Glutamatergic neuron (in vitro differentiated cells): ENCODE data around the gene CACNB2. TPM values are rescaled to one million over a fixed set of nuclear protein-coding genes. Genes with fewer than 3 reads are reported as not detected.

Experiments
- DNase-seq: peaks from one replicate; pipeline ENCODE4 v3.0.0; 2022
- H3K27ac Mint-ChIP-seq: one replicate; pipeline ENCODE4 v1.8.0; 2020; ENCODE audit warnings: mild to moderate bottlenecking, mixed read lengths, inconsistent platforms; ENCODE audit not compliant: unreplicated experiment
- H3K27me3 Mint-ChIP-seq: one replicate; pipeline ENCODE4 v1.8.0; 2020; ENCODE audit warnings: mild to moderate bottlenecking, moderate library complexity, mixed read lengths, inconsistent platforms; ENCODE audit not compliant: unreplicated experiment
- H3K36me3 Mint-ChIP-seq: one replicate; pipeline ENCODE4 v1.8.0; 2020; ENCODE audit warnings: mild to moderate bottlenecking, mixed read lengths, inconsistent platforms; ENCODE audit not compliant: unreplicated experiment
- H3K4me1 Mint-ChIP-seq: one replicate; pipeline ENCODE4 v1.8.0; 2020; ENCODE audit warnings: mild to moderate bottlenecking, low read depth, mixed read lengths, inconsistent platforms; ENCODE audit not compliant: unreplicated experiment
- H3K4me3 Mint-ChIP-seq: one replicate; pipeline ENCODE4 v1.8.0; 2020; ENCODE audit warnings: mild to moderate bottlenecking, mixed read lengths, inconsistent platforms; ENCODE audit not compliant: unreplicated experiment
- H3K9me3 Mint-ChIP-seq: one replicate; pipeline ENCODE4 v1.8.0; 2020; ENCODE audit warnings: mild to moderate bottlenecking, moderate library complexity, mixed read lengths, inconsistent platforms; ENCODE audit not compliant: unreplicated experiment
- total RNA-seq: library from RNA; stranded (reverse); fragmentation: NEBNext Ultra II Directional; extraction: Animal tissue kit (Norgen Biotek cat#: 25700); gene quantifications from one replicate; pipeline ENCODE4 v1.2.1, GENCODE V29; 2021; ENCODE audit not compliant: unreplicated experiment
- TF ChIP-seq, protein P1 (sequence below): fragments of 200-600 bp; sonication (generic); IDR thresholded peaks from one replicate; pipeline ENCODE4 v1.5.0; 2021; ENCODE audit not compliant: partially characterized antibody, unreplicated experiment

The CACNB2 gene
- total RNA-seq, 1 donor from 2014 or later: 3.2 TPM

DNA sequence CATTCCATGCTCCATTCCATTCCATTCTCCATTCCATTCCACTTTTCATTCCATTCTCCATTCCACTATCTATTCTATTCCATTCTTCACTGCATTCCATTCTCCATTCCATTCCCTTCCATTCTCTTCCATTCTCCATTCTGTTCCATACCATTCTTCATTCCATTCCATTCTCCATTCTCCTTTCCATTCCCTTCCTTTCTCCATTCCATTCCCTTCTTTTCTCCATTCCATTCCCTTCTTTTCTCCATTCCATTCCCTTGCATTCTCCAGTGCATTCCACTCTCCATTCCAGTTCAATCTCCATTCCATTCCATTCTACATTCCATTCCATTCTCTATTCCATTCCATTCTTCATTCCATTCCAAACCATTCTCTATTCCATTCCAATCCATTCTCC lies 430.9 kb downstream of the CACNB2 start:
- Mint-ChIP-seq H3K36me3 (peaks cover 8% of the 10 kb centered on the region), H3K27me3 (no peaks in the 10 kb centered on the region), H3K27ac (no peak overlapping the region), H3K4me1 (no peaks in the 10 kb centered on the region), H3K9me3 (no peaks in the 10 kb centered on the region), H3K4me3 (no peak overlapping the region)
- DNase-seq: no peak
- TF ChIP-seq, protein P1, sequence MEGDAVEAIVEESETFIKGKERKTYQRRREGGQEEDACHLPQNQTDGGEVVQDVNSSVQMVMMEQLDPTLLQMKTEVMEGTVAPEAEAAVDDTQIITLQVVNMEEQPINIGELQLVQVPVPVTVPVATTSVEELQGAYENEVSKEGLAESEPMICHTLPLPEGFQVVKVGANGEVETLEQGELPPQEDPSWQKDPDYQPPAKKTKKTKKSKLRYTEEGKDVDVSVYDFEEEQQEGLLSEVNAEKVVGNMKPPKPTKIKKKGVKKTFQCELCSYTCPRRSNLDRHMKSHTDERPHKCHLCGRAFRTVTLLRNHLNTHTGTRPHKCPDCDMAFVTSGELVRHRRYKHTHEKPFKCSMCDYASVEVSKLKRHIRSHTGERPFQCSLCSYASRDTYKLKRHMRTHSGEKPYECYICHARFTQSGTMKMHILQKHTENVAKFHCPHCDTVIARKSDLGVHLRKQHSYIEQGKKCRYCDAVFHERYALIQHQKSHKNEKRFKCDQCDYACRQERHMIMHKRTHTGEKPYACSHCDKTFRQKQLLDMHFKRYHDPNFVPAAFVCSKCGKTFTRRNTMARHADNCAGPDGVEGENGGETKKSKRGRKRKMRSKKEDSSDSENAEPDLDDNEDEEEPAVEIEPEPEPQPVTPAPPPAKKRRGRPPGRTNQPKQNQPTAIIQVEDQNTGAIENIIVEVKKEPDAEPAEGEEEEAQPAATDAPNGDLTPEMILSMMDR: no peak

DNA sequence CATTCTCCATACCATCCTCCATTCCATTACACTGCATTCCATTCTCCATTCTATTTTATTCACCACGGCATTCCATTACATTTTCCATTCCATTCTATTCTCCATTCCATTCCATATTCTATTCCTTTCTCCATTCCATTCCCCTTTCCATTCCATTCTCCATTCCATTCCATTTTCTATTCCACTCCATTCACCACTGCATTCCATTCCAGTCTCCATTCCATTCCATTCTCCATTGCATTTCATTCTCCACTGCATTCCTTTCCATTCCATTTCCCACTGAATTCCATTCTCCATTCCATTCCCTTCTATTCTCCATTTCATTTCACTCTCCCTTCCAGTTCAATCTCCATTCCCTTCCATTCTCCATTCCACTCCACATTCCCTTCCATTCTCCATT lies 431.6 kb downstream of the CACNB2 start:
- TF ChIP-seq, protein P1: no peak
- no peak overlapping the region for H3K27ac Mint-ChIP-seq
- peaks cover 13% of the 10 kb centered on the region for H3K36me3 Mint-ChIP-seq
- no peaks in the 10 kb centered on the region for H3K4me1 Mint-ChIP-seq
- DNase-seq: no peak
- H3K4me3 Mint-ChIP-seq: no peak overlapping the region
- H3K27me3 Mint-ChIP-seq: no peaks in the 10 kb centered on the region
- no peaks in the 10 kb centered on the region for H3K9me3 Mint-ChIP-seq

DNA sequence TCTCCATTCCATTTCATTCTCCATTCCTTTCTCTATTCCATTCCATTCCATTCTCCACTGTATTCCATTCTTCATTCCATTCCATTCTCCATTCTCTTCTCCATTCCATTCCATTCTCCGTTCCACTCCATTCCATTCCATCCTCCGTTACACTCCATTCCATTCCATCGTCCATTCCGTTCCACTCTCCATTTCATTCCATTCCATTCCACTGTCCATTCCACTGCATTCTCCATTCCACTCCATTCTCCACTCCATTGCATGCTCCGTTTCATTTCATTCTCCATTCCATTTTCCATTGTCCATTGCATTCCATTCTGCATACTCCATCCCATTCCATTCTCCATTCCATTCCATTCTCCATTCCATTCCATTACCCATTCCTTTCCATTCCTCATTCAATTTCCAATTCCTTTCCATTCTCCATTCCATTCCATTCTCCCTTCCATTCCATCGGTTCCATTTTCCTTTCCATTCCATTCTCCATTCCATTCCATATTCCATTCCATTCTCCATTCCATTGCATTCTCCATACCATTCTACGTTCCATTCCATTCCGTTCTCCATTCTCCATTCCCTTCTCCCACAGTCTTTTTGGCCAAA lies 432.8 kb downstream of the CACNB2 start:
- no peak for DNase-seq
- Mint-ChIP-seq H3K36me3 (peaks cover 24% of the 10 kb centered on the region), H3K27ac (no peak overlapping the region), H3K4me3 (no peak overlapping the region), H3K9me3 (no peaks in the 10 kb centered on the region), H3K27me3 (peaks cover 2% of the 10 kb centered on the region), H3K4me1 (no peaks in the 10 kb centered on the region)
- TF ChIP-seq, protein P1: no peak

DNA sequence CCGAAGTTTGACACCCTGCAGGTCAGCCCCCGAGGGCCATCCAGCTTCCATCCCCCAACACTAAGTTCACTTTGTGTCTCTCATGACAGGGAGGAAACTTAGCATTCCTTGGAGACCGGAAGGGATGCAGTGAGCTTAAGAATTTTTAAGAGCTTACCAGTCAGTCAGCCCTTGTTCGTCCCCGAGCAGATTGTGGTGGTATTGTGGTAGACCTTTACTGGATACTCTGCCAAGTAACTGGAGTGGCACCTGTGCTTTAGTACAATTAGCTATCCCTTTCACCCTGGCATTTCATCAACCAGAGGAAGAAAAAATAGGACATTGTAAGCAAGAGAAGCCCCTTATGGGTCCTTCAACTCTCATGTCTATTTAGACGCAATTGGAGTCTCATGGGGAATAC lies 436.4 kb downstream of the CACNB2 start:
- no peak for DNase-seq
- no peaks in the 10 kb centered on the region for H3K9me3 Mint-ChIP-seq

More for the DNA sequence above, 436.4 kb downstream of the CACNB2 start:
- H3K27ac Mint-ChIP-seq: no peak overlapping the region
- H3K4me3 Mint-ChIP-seq: no peak overlapping the region
- H3K27me3 Mint-ChIP-seq: peaks cover 2% of the 10 kb centered on the region
- TF ChIP-seq, protein P1: no peak
- H3K4me1 Mint-ChIP-seq: no peaks in the 10 kb centered on the region
- H3K36me3 Mint-ChIP-seq: peaks cover 40% of the 10 kb centered on the region
